HG02884 (cell line): ENCODE data around the gene RAB36.

Experiments used
- ATAC-seq: cut with Tn5 transposase; IDR thresholded peaks from one replicate; pipeline ENCODE4 v1.9.1; 2021; ENCODE audit warnings: mild to moderate bottlenecking, moderate library complexity; ENCODE audit not compliant: unreplicated experiment

The RAB36 gene

GRCh38 chr22:23203452-23204124 lies 58.3 kb downstream of the RAB36 start:
- no peak for ATAC-seq

DNA sequence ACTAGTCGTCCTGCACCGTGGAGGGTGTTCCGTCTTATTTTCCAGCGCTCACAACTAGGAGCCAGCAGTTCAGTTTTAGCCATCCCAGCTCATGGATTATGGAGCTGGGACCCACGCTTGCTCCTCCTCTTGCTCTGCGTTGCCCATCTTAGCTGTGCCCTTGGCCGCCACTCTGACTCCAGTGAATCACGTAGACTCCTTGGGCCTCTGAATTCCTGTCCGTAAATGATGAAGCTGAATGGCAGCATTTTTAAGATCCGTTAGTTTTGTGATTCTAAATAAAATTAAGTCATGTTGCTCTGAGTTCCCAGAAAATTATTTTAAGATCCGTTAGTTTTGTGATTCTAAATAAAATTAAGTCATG lies 58.8 kb downstream of the RAB36 start:
- no peak for ATAC-seq

GRCh38 chr22:23204541-23205157 lies 59.4 kb downstream of the RAB36 start:
- no peak for ATAC-seq

- no peak for ATAC-seq
These were observed 60.2 kb downstream of the RAB36 start for GRCh38 chr22:23205339-23206049.

DNA sequence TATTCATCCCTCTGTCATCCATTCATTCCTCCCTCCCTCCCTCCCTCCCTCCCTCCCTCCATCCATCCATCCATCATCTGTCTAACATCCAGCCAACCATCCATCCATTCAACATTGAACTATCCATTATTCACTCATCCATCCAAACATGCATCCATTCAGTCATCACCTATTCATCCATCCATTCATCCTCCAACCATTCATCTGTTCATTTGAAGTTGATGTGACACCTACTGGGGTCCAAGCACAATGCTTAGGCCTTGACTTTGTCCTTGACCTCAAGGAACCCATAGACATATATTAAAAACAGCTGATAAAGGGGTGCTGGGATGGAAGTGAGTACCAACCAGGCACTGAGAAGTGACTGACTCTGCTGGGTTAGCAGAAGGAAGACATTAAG lies 61.6 kb downstream of the RAB36 start:
- no peak for ATAC-seq

- ATAC-seq: no peak
These were observed 62.6 kb downstream of the RAB36 start for GRCh38 chr22:23207729-23208393.

- no peak for ATAC-seq
These were observed 65.3 kb downstream of the RAB36 start for GRCh38 chr22:23210428-23211170.

DNA sequence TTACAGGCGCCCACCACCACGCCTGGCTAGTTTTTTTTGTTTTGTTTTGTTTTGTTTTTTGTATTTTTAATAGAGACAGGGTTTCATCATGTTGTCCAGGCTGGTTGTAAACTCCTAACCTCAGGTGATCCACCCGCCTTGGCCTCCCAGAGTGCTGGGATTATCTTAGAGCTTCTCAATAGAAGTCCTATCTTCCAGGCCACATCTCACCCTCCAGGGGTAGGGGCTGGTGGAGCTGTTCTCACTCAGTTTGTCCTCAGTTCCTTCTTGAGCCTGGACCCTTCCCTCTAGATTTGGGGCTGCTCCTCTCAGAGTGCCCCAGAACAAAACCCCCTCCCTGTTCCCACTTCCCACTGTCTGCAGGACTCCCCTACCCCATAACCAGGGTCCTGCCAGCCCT lies 66.3 kb downstream of the RAB36 start:
- ATAC-seq: no peak

- no peak for ATAC-seq
These were observed 67.1 kb downstream of the RAB36 start for GRCh38 chr22:23212061-23213021.

DNA sequence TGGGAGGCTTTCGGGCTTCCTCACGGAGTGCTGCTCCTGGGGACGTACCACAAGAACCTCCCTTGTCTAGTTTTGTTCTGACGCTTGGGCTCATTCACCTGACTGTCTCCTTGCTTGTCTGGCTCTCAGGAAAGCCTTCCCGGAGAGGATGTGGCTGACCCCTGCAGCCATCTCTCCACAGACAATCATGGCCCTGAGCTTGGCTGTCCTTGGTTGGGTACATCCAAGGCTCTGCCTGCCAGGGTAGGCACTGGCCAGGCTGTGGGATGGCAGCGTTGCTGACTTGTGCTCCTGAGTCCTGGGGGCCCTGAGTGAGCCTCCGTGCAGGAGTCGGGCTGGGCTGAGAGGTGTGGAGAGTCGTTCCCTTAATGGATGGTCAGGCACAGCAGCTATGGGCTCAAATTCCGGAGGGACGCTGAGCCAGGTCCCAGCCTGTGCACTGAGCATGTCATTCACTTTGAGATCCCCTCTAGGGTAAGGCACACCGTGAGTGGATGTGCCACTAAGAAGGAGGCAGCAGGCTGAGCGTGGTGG lies 67.8 kb downstream of the RAB36 start:
- no peak for ATAC-seq

DNA sequence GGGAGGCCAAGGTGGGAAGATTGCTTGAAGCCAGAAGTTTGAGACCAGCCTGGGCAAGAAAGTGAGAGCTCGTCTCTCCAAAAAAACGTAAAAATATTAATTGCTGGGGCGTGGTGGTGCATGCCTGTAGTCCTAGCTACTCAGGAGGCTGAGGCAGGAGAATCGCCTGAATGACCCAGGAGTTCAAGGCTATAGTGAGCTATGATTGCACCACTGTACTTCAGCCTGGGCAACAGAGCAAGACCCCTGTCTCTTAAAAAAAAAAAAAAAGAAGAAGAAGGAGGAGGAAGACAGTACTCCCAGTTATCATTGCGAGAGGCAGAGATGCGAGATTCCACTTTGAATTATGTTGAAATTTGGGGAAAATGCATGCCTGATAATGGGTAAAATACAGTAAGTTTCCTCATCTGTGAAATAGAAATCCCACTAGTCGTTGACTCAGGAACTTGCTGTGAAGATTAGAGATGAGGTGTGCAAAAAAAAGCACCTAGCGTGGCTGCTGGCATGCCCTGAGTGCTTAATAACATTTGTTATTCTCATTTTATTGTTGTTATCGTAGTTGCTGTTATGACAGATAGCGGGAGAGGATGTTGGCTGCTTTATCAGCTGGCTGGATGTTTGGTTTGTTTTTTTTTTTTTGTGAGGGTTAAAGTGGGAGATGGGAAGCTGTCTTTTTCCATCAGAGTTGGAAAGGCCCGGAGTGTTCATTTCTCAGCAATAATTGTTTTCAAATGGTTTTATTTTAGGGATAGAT lies 68.5 kb downstream of the RAB36 start:
- no peak for ATAC-seq
